ENCODE results near the gene ASCC1. TPM values are rescaled to one million over a fixed set of nuclear protein-coding genes. Genes with fewer than 3 reads are reported as not detected.
"Not testable (repeated sequence)": the region's sequence is repeated elsewhere in the genome, so short reads cannot be mapped to it uniquely, and the experiment has no call there.

ASCC1 gene
- total RNA-seq, 2 experiments from 2014 or later = 61.6 to 68.5 TPM

DNA sequence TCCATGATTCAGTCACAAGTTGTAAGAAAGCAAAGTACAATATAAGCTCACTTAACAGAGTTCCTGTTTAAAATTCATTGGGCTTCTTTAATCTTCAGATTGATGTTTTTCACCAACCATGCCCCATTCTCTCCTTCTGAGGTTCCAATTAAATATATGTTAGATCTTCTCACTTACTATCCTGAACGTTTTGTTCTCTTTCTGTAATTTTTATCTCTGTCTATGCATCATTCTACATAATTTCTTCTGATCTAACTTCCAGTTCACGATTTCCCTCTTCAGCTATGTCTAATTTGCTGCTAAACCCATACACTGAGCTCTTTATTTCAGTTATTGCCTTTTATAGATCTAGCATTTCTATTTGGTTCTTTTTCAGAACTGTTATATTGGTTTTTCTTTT lies 99.7 kb downstream of the ASCC1 start:
- Mint-ChIP-seq H3K36me3 (ENCODE audit: low read depth) (peaks cover 12% of the 10 kb centered on the region), H3K27ac (no peak overlapping the region), H3K9me3 (peaks cover 5% of the 10 kb centered on the region), H3K27me3 (ENCODE audit: low read depth) (no peaks in the 10 kb centered on the region), H3K4me1 (ENCODE audit: low read depth) (peaks cover 34% of the 10 kb centered on the region), H3K4me3 (no peak overlapping the region)
- CTCF ChIA-PET = interaction anchor here (1.2 to 1.5 kb wide), 2 partner anchors 8 to 10 kb away, joined by 4 read pairs; no protein-coding TSS in a partner anchor
- intact Hi-C loops (cut with micrococcal nuclease) = no loop called here
- DNase-seq = no peak

DNA sequence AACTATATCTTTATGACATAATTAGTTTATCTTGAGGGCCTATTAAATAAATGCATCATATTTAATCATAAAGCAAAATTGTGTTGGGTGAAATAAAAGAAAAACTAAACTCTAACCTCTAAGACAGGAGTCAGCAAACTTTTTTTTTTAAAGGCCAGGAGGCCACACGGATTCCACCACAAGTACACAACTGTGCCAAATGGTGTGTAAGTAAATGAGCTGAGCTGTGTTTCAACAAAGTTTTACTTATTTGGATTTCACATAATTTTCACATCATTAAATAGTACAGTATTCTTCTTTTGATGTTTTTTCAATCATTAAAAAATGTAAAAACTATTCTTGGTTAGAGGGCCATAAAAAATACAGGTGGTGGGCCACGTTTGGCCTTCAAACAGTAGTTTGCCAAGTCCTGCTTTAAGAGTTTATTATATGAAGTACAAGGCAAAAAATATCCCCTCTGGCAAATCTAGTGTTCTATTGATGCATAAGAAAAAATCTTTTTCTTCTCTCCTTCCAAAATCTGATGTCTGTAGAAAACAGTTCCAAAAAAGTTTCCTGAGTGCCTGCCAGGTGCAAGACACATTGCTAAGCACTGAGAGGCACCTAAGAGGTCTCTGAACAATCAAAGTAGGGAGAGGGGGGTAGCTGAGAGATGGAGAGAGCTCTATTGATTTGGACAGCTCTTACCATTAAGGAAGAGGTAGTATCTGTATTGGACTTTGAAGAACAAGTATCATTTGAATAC lies 101.2 kb downstream of the ASCC1 start:
- Mint-ChIP-seq H3K9me3 (peaks cover 5% of the 10 kb centered on the region), H3K36me3 (ENCODE audit: low read depth) (peaks cover 11% of the 10 kb centered on the region), H3K27ac (no peak overlapping the region), H3K4me3 (no peak overlapping the region), H3K4me1 (ENCODE audit: low read depth) (peaks cover 43% of the 10 kb centered on the region), H3K27me3 (ENCODE audit: low read depth) (no peaks in the 10 kb centered on the region)
- no peak for DNase-seq
- CTCF ChIA-PET = interaction anchor here (0.6 to 1.4 kb wide), 2 partner anchors 49 to 109 kb away, joined by 3 to 4 read pairs; no protein-coding TSS in a partner anchor
- intact Hi-C loops (cut with micrococcal nuclease) = no loop called here

DNA sequence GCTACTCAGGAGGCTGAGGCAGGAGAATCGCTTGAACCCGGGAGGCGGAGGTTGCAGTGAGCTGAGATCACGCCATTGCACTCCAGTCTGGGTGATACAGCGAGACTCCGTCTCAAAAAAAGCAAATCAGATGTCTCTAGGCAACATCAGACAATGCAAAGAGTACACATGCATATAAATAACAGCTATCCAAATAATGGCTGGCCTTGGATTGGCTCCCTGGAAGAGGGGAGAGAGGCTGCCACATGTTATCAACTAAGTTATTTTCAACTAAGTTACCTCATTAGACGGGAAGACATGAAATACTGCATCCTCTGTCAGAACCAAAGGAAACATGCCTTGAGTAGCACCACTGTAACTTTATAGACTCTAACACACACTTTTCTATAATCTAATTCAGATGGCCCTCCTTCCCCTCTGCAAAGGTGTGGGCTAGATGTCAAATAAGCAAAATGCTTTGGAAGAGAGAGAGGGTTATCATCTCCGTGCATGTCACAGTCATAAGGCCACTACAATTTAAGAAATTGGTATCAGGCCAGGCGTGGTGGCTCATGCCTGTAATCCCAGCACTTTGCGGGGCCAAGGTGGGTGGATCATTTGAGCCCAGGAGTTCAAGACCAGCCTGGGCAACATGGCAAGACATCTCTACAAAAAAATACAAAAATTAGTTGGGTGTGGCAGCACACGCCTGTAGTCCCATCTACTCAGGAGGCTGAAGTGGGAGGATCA lies 105.2 kb downstream of the ASCC1 start:
- Mint-ChIP-seq H3K27ac (no peak overlapping the region), H3K27me3 (ENCODE audit: low read depth) (no peaks in the 10 kb centered on the region), H3K4me1 (ENCODE audit: low read depth) (peaks cover 67% of the 10 kb centered on the region), H3K36me3 (ENCODE audit: low read depth) (peaks cover 9% of the 10 kb centered on the region), H3K9me3 (no peaks in the 10 kb centered on the region), H3K4me3 (no peak overlapping the region)
- CTCF ChIA-PET = no interaction called here
- no peak for DNase-seq
- intact Hi-C loops (cut with micrococcal nuclease) = no loop called here

DNA sequence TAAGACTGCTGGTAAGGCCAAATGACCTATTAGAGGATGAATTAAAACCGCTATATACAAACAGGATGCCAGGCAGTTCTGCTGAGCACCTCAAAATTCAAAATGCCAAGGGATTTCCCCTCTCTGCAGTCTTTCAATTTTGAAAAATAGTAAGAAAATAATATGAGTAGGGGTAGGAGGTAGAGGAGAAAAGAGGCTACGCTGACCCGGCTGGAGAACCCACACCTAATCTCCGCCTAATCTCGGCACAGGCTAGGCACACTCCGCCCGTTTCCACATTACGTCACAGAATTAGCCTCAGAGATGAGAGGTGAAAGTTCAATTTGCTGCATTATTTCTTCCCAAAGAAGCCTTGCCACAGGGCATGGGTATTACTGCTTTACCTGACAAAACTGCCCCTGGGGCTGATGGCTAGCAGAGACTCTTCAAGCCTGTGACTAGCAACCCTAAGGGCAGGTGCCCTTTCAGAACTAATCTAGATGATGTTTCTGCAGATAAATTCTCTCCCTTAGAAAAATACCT lies 106.4 kb downstream of the ASCC1 start:
- DNase-seq = peak; percentile 35
- Mint-ChIP-seq H3K9me3 (no peaks in the 10 kb centered on the region), H3K36me3 (ENCODE audit: low read depth) (peaks cover 10% of the 10 kb centered on the region), H3K27ac (peak overlapping the region; percentile 96), H3K4me1 (ENCODE audit: low read depth) (peaks cover 70% of the 10 kb centered on the region), H3K27me3 (ENCODE audit: low read depth) (no peaks in the 10 kb centered on the region), H3K4me3 (peak overlapping the region; percentile 51)
- intact Hi-C loops (cut with micrococcal nuclease) = no loop called here
- CTCF ChIA-PET = no interaction called here

DNA sequence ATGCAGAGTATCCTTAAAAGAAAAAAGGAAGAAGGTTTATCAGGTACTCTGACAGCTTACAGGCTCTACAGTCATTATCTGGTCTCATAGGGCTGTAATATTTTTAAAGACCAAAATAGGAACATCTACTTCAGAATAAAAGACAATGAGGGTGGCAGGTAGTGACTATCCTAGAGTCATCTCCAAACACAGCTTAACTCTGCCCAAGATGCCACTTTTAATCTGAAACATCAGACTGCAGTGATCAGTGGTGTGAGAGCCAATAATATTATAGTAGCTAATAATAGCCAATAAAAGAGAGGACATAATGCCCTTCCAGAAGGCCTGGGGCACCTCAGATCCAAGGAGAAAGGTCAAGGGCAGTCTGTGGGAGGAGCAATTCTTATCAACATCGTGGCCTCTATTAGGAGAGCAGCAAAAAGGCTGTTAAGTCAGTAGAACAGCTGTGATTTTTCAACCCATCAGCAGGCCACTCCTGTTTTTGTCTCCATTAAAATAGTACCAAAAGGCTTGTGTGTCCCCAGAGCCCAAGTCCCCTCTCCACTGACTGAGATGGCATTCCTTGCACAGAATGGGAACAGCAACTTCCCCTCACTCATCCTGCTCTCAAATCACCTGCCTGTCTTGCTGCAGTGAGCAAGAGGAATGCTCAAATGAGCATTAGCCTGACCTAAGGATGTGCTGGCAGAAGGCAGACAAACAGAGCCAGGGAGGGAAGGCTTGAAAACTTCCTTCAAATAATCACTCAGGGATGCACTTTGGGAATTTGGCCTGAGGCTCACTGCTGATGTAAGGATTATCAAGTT lies 107.0 kb downstream of the ASCC1 start:
- peak overlapping the region; percentile 96 for H3K27ac Mint-ChIP-seq
- H3K9me3 Mint-ChIP-seq = no peaks in the 10 kb centered on the region
- peaks cover 10% of the 10 kb centered on the region for H3K36me3 Mint-ChIP-seq (ENCODE audit: low read depth)
- intact Hi-C loops (cut with micrococcal nuclease) = no loop called here
- no peak for DNase-seq
- H3K27me3 Mint-ChIP-seq (ENCODE audit: low read depth) = no peaks in the 10 kb centered on the region
- H3K4me1 Mint-ChIP-seq (ENCODE audit: low read depth) = peaks cover 76% of the 10 kb centered on the region
- CTCF ChIA-PET = interaction anchor here (0.5 to 2.2 kb wide), 10 partner anchors 7 to 212 kb away, joined by 3 to 6 read pairs (median 4); partner anchors contain the start of gene SPOCK2
- peak overlapping the region; percentile 51 for H3K4me3 Mint-ChIP-seq

DNA sequence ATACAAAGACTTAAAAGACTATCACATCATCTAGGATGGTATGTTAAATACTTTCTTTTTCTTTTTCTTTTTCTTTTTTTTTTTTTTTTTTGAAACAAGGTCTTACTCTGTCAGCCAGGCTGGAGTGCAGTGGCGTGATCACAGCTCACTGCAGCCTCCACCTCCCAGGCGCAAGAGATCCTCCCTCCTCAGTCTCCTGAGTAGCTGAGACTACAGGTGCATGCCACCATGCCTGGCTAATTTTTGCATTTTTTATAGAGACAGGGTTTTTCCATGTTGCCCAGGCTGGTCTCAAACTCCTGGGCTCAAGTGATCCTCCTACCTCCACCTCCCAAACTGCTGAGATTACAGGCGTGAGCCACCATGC lies 108.1 kb downstream of the ASCC1 start:
- Mint-ChIP-seq H3K4me3 (peak overlapping the region; percentile 71), H3K36me3 (ENCODE audit: low read depth) (peaks cover 14% of the 10 kb centered on the region), H3K4me1 (ENCODE audit: low read depth) (peaks cover 80% of the 10 kb centered on the region), H3K27ac (peak overlapping the region; percentile 96)
- CTCF ChIA-PET = interaction anchor here (0.6 to 2.2 kb wide), 10 partner anchors 8 to 227 kb away, joined by 3 to 6 read pairs (median 4); partner anchors contain the start of gene SPOCK2
- H3K27me3 Mint-ChIP-seq (ENCODE audit: low read depth); intact Hi-C loops (cut with micrococcal nuclease); H3K9me3 Mint-ChIP-seq: not testable (repeated sequence)
- peak; percentile 47 for DNase-seq

DNA sequence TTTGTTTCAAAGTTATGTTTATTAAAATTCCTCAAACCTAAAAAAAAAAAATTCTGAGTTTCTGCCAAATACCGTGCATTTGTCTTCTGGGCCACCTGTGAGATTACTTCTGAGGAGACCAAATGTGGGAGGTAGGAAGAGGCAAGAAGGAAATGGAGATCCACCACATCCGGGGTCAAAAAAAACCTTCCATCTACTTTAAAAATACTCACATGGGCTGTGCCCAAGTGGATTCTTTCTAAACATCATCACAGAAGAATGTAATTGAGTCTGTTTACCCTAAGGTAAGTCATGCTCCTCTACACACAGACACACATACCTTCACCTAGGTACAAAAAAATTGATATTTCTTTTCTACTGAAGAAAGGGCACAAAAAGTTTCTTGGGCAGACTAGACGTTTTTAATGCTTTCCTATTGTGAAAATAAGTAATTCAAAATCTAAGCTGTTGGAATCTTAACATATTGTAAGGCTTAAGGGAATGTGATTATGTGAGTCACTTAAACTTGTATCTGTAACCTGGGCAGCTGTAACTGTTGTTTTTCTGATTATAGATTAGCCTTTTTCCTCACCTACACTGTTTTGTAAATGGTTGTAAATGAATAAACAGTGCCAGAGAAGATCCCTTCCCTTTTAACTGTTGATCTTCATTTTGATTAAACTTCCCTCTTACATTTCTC lies 108.6 kb downstream of the ASCC1 start:
- Mint-ChIP-seq H3K4me3 (peak overlapping the region; percentile 71), H3K9me3 (no peaks in the 10 kb centered on the region), H3K27ac (peak overlapping the region; percentile 96), H3K36me3 (ENCODE audit: low read depth) (peaks cover 17% of the 10 kb centered on the region), H3K27me3 (ENCODE audit: low read depth) (no peaks in the 10 kb centered on the region), H3K4me1 (ENCODE audit: low read depth) (peaks cover 85% of the 10 kb centered on the region)
- CTCF ChIA-PET = interaction anchor here (0.6 to 2.2 kb wide), 6 partner anchors 8 to 115 kb away, joined by 3 to 8 read pairs (median 4); partner anchors contain the start of gene SPOCK2
- DNase-seq = peak; percentile 48
- intact Hi-C loops (cut with micrococcal nuclease) = loop anchor here (1.0 to 2.0 kb wide), 3 partner anchors 11 to 55 kb away; no protein-coding TSS in a partner anchor

DNA sequence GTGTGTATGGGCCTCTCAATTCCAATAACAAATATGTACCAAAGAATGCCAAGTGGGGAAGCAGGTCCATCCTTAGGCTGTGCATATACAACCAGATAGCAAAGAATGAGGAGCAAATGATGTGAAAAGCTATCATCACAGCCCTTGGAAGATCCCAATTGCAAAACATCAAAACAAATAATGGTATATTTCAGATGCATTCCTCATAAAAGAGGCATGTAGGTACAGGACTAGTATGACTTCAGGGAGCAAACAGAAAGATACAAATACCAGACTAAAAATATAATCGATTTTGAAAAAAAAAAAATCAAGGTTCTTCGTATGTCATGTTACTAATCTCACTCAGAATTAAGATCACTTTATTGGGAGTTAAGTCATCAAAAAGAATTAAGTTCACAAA lies 109.2 kb downstream of the ASCC1 start:
- no peaks in the 10 kb centered on the region for H3K9me3 Mint-ChIP-seq
- intact Hi-C loops (cut with micrococcal nuclease) = loop anchor here (1.0 to 2.0 kb wide), 3 partner anchors 11 to 56 kb away; no protein-coding TSS in a partner anchor
- no peak for DNase-seq

DNA sequence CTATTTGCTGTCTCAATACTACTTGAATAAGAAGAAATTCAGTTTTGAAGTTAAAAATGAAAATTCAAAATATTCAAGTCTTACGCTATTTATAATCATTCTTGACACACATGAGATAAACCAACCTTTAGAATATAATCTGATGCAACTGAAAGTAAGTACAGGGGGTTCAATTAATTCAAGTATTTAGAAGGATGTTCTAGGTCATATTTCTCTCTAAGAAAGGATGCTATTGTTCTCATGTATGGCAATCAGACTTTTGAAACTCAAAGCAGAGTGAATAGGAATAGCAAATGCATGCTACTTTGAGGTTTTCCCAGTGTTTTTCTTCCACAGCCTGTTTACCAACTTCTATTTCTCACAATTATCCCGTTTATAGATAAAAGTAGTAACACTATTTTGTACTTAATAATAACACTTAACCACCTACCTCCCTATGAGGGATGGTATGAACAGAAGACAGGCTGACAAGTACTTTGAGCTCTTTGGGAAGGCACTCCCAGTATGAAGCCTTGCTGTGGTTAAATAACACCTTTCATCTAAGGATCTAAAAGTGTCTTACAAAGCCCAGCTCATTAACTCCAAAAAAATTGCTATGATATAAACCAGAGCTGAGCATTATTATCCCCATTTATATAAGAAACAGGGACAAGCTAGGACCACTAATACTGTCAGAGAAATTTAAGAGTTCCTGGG lies 109.8 kb downstream of the ASCC1 start:
- Mint-ChIP-seq H3K4me3 (peak overlapping the region; percentile 71), H3K36me3 (ENCODE audit: low read depth) (peaks cover 26% of the 10 kb centered on the region)
- CTCF ChIA-PET = interaction anchor here (0.6 to 1.7 kb wide), 4 partner anchors 13 to 611 kb away, joined by 3 to 8 read pairs (median 4); no protein-coding TSS in a partner anchor

More for the DNA sequence above, 109.2 kb downstream of the ASCC1 start:
- Mint-ChIP-seq H3K4me1 (ENCODE audit: low read depth) (peaks cover 88% of the 10 kb centered on the region), H3K4me3 (peak overlapping the region; percentile 71), H3K27ac (peak overlapping the region; percentile 96), H3K36me3 (ENCODE audit: low read depth) (peaks cover 21% of the 10 kb centered on the region), H3K27me3 (ENCODE audit: low read depth) (no peaks in the 10 kb centered on the region)
- CTCF ChIA-PET = interaction anchor here (0.6 to 2.2 kb wide), 4 partner anchors 8 to 74 kb away, joined by 3 to 8 read pairs (median 4); no protein-coding TSS in a partner anchor

DNA sequence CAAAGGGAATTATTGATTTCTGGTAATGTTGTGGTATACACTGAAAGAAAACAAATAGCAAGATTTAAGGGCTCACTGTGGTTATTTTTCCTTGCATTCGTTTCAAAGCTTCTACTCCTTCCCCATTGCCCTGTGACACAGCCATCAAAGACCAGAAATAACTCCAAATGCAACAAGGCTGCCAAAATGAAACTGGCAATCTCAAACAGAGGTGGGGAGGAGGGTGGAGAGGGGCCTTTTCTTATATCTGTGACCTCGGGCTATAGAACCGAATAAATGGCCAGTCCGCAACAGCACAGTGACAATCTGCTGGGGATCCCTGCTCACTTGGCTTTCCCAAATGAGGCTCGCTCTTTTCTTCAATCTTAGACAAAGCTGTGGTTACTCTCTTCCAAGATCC lies 110.4 kb downstream of the ASCC1 start:
- CTCF ChIA-PET = interaction anchor here (1.7 kb wide), 1 partner anchor 16 kb away, joined by 3 read pairs; no protein-coding TSS in a partner anchor

More for the DNA sequence above, 109.8 kb downstream of the ASCC1 start:
- Mint-ChIP-seq H3K27me3 (ENCODE audit: low read depth) (no peaks in the 10 kb centered on the region), H3K27ac (peak overlapping the region; percentile 96), H3K9me3 (no peaks in the 10 kb centered on the region), H3K4me1 (ENCODE audit: low read depth) (peaks cover 94% of the 10 kb centered on the region)
- DNase-seq = no peak
- intact Hi-C loops (cut with micrococcal nuclease) = loop anchor here (2.0 kb wide), 1 partner anchor 56 kb away; no protein-coding TSS in a partner anchor

DNA sequence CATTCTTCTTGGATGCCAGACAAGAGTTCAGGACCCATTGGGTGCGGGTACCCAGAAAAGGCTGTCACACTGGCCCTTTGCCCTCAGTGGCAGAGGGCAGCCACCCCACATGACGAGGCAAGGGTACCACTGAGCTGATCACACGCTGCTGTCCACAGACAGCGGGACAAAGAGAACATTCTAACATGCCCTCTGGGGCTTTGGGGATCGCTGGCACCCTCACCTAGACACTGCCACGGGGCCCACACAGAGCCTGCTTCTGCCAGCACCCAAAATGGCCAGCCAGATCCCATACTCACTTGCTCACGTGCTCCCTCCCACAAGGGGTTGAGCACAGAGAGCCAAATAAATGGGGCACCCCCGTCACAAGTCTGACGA lies 111.0 kb downstream of the ASCC1 start:
- CTCF ChIA-PET = no interaction called here
- Mint-ChIP-seq H3K4me1 (ENCODE audit: low read depth) (peaks cover 88% of the 10 kb centered on the region), H3K4me3 (no peak overlapping the region), H3K9me3 (no peaks in the 10 kb centered on the region), H3K27me3 (ENCODE audit: low read depth) (no peaks in the 10 kb centered on the region), H3K27ac (peak overlapping the region; percentile 96), H3K36me3 (ENCODE audit: low read depth) (peaks cover 28% of the 10 kb centered on the region)
- no peak for DNase-seq
- intact Hi-C loops (cut with micrococcal nuclease) = no loop called here

More for the DNA sequence above, 110.4 kb downstream of the ASCC1 start:
- Mint-ChIP-seq H3K4me1 (ENCODE audit: low read depth) (peaks cover 93% of the 10 kb centered on the region), H3K36me3 (ENCODE audit: low read depth) (peaks cover 27% of the 10 kb centered on the region), H3K9me3 (no peaks in the 10 kb centered on the region), H3K4me3 (no peak overlapping the region), H3K27me3 (ENCODE audit: low read depth) (no peaks in the 10 kb centered on the region), H3K27ac (peak overlapping the region; percentile 96)
- intact Hi-C loops (cut with micrococcal nuclease) = loop anchor here (2.0 kb wide), 1 partner anchor 57 kb away; no protein-coding TSS in a partner anchor
- no peak for DNase-seq

All from activated naive CD4-positive, alpha-beta T cell treated with anti-CD3 and anti-CD28 coated beads for 36 hours (primary cell).